K562 (cell line): ENCODE results near the gene PCDHA7.

ENCODE experiments used
- CHD4 ChIP-seq: fragments of 200-600 bp; sonication (generic); IDR thresholded peaks from 3 replicates; pipeline ENCODE4 v1.6.1; 2012; ENCODE audit warnings: low read depth, mild to moderate bottlenecking, mixed read lengths, low read length, inconsistent platforms; ENCODE audit not compliant: insufficient read depth, insufficient replicate concordance, poor library complexity, severe bottlenecking
- CTCF ChIP-seq, 3 experiments: IDR thresholded peaks in 2 of 3; conservative IDR thresholded peaks in 1 of 3; 2 replicates each; pipeline ENCODE4 v1.5.1; 2011 to 2012; ENCODE audit warnings: low read length in 3 of 3, mild to moderate bottlenecking in 3 of 3, control low read depth in 2 of 3, improper control_type of control experiment in 1 of 3, inconsistent platforms in 1 of 3, low read depth in 1 of 3, mixed read lengths in 1 of 3, moderate library complexity in 1 of 3; ENCODE audit not compliant: insufficient read depth in 2 of 3
- EZH2 ChIP-seq: IDR thresholded peaks from 2 replicates; pipeline ENCODE4 v1.6.1; 2012; ENCODE audit warnings: low read depth, mild to moderate bottlenecking, inconsistent platforms, low read length, borderline replicate concordance
- POLR2AphosphoS5 ChIP-seq: IDR thresholded peaks from 2 replicates; pipeline ENCODE4 v1.6.1; 2011; ENCODE audit warnings: mild to moderate bottlenecking, low read depth, low read length, moderate library complexity; ENCODE audit not compliant: control insufficient read depth, insufficient read depth
- RAD21 ChIP-seq, 2 experiments: fragments of 250-450 bp in 1 of 2; fragments of 450-650 bp in 1 of 2; sonication (Bioruptor Pico) in 1 of 2; formaldehyde crosslinking in 1 of 2; IDR thresholded peaks in 1 of 2; conservative IDR thresholded peaks in 1 of 2; 2 replicates each; pipeline versions ENCODE4 v1.4.0 to v1.8.0; 2020 to 2022; ENCODE audit warnings: mild to moderate bottlenecking in 2 of 2, moderate library complexity in 1 of 2
- RBM25 ChIP-seq: fragments of 200-400 bp; formaldehyde crosslinking; IDR thresholded peaks from 2 replicates; pipeline ENCODE4 v1.6.1; 2018; ENCODE audit warnings: low read length, low read depth, moderate library complexity; ENCODE audit not compliant: severe bottlenecking
- TAF1 ChIP-seq: IDR thresholded peaks from 2 replicates; pipeline ENCODE4 v1.6.1; 2011; ENCODE audit warnings: mild to moderate bottlenecking, low read length, moderate library complexity; ENCODE audit not compliant: insufficient read depth, control insufficient read depth, severe bottlenecking; ENCODE audit errors: extremely low read depth
- ZNF133 ChIP-seq: fragments of 250-450 bp; sonication (Bioruptor Pico); IDR thresholded peaks from 2 replicates; pipeline ENCODE4 v1.4.0; 2020; ENCODE audit warnings: mild to moderate bottlenecking
- TF ChIP-seq, protein P1 (sequence below): fragments of 250-450 bp; sonication (Bioruptor Pico); IDR thresholded peaks from 2 replicates; pipeline ENCODE4 v1.5.0; 2022; ENCODE audit warnings: mild to moderate bottlenecking

- TF ChIP-seq TAF1 (no peak), CTCF (IDR thresholded peaks at IDR 0.05 in 2 of 3, conservative IDR thresholded peaks at IDR 0.05 in 1 of 3; ENCODE audit: insufficient read depth in 2 of 3, low read depth in 1 of 3, low read length in 3 of 3) (no peak), ZNF133 (CRISPR knock-in tag) (no peak), EZH2 (no peak), POLR2AphosphoS5 (no peak), CHD4 (no peak), RBM25 (no peak), RAD21 (CRISPR knock-in tag; conservative IDR thresholded peaks at IDR 0.05 in 1 of 2, IDR thresholded peaks at IDR 0.05 in 1 of 2) (no peak)
- TF ChIP-seq, protein P1, sequence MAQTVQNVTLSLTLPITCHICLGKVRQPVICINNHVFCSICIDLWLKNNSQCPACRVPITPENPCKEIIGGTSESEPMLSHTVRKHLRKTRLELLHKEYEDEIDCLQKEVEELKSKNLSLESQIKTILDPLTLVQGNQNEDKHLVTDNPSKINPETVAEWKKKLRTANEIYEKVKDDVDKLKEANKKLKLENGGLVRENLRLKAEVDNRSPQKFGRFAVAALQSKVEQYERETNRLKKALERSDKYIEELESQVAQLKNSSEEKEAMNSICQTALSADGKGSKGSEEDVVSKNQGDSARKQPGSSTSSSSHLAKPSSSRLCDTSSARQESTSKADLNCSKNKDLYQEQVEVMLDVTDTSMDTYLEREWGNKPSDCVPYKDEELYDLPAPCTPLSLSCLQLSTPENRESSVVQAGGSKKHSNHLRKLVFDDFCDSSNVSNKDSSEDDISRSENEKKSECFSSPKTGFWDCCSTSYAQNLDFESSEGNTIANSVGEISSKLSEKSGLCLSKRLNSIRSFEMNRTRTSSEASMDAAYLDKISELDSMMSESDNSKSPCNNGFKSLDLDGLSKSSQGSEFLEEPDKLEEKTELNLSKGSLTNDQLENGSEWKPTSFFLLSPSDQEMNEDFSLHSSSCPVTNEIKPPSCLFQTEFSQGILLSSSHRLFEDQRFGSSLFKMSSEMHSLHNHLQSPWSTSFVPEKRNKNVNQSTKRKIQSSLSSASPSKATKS (CRISPR knock-in tag) = no peak
These were observed 11.8 kb upstream of the PCDHA7 start for GRCh38 chr5:140822281-140822629.
